ENCODE data around the gene KDELR3. TPM values are rescaled to one million over a fixed set of nuclear protein-coding genes. Genes with fewer than 3 reads are reported as not detected.

Gene KDELR3
- total RNA-seq, 4 donors from 2014 or later = 2.6 to 19.7 (median 5.4) TPM

DNA sequence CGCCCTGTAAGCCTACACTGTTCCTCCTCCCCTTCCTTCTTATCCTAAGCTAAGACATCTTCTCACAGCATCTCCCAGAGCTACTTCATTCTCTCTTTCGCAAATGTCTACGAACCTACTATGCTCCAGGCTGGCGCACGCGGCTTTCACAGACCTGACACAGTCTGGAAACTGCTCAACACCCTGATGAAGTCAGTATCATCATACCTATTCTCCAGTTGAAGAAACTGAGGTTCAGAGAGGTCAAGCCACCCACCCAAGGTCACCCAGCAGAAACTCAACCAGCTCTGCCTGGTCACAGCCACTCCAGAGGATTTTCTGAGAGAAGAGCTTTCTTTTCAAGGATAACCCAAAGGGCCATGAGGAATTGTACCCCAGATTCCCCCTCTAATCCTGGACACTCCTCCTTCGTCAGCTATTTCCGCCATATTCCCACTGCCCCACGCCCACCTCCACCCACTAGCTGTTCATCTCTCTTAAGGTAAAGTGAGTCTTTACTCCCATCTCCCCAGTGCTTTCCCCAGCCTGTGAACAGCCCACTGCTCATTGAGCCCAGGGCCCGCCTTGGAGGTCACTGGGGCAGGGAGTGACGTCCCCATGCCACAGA is 14.7 kb upstream of the KDELR3 start:
- WGBS, 2 donors (ENCODE audit: low coverage in 1 of 2) = 86% methylated on average over 2 to 8 of the region's 11 CpGs
- TF ChIP-seq EP300 (IDR thresholded peaks at IDR 0.05) = no peak
- TF ChIP-seq POLR2A (IDR thresholded peaks at IDR 0.05) = no peak
- TF ChIP-seq POLR2AphosphoS5 (IDR thresholded peaks at IDR 0.05) = no peak
- TF ChIP-seq, protein P1, sequence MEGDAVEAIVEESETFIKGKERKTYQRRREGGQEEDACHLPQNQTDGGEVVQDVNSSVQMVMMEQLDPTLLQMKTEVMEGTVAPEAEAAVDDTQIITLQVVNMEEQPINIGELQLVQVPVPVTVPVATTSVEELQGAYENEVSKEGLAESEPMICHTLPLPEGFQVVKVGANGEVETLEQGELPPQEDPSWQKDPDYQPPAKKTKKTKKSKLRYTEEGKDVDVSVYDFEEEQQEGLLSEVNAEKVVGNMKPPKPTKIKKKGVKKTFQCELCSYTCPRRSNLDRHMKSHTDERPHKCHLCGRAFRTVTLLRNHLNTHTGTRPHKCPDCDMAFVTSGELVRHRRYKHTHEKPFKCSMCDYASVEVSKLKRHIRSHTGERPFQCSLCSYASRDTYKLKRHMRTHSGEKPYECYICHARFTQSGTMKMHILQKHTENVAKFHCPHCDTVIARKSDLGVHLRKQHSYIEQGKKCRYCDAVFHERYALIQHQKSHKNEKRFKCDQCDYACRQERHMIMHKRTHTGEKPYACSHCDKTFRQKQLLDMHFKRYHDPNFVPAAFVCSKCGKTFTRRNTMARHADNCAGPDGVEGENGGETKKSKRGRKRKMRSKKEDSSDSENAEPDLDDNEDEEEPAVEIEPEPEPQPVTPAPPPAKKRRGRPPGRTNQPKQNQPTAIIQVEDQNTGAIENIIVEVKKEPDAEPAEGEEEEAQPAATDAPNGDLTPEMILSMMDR (IDR thresholded peaks at IDR 0.05) = no peak
- H3K4me1 ChIP-seq = peaks cover 0 to 28% (median 8%) of the 10 kb centered on the region in 3 donors
- H3K36me3 ChIP-seq = no peaks in the 10 kb centered on the region
- peaks cover 95% of the 10 kb centered on the region for H3K27me3 ChIP-seq
- H3K27ac ChIP-seq = no peak overlapping the region
- no peak for ATAC-seq
- no peaks in the 10 kb centered on the region for H3K9me3 ChIP-seq
- H3K4me3 ChIP-seq = no peak overlapping the region

DNA sequence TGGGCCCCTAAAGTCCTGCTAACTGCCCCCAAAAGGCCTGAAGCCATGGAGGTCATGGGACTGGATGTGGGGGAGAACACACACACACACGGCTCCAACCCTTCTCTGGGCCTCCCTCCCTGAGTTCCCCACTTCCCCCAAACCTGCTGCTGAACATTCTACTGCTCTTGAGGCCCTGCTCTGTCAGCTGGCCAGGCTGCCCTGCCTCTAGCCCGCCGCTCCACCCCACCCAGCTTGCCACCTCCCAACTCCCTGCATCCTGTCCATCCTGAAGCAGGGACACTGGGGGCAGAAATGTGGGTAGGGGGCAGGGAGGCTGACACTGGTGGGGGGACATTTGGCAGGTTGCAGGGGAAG is 13.9 kb upstream of the KDELR3 start:
- no peak for TF ChIP-seq POLR2A (IDR thresholded peaks at IDR 0.05)
- no peak for TF ChIP-seq EP300 (IDR thresholded peaks at IDR 0.05)
- TF ChIP-seq, protein P1 (IDR thresholded peaks at IDR 0.05) = no peak
- no peaks in the 10 kb centered on the region for H3K9me3 ChIP-seq
- H3K4me3 ChIP-seq = no peak overlapping the region
- H3K4me1 ChIP-seq = peaks cover 0 to 28% (median 8%) of the 10 kb centered on the region in 3 donors
- no peak for ATAC-seq
- WGBS, 2 donors (ENCODE audit: low coverage in 1 of 2) = no CpG with 5 or more reads among the region's 3 CpGs
- H3K27ac ChIP-seq = no peak overlapping the region
- peaks cover 95% of the 10 kb centered on the region for H3K27me3 ChIP-seq
- H3K36me3 ChIP-seq = no peaks in the 10 kb centered on the region

DNA sequence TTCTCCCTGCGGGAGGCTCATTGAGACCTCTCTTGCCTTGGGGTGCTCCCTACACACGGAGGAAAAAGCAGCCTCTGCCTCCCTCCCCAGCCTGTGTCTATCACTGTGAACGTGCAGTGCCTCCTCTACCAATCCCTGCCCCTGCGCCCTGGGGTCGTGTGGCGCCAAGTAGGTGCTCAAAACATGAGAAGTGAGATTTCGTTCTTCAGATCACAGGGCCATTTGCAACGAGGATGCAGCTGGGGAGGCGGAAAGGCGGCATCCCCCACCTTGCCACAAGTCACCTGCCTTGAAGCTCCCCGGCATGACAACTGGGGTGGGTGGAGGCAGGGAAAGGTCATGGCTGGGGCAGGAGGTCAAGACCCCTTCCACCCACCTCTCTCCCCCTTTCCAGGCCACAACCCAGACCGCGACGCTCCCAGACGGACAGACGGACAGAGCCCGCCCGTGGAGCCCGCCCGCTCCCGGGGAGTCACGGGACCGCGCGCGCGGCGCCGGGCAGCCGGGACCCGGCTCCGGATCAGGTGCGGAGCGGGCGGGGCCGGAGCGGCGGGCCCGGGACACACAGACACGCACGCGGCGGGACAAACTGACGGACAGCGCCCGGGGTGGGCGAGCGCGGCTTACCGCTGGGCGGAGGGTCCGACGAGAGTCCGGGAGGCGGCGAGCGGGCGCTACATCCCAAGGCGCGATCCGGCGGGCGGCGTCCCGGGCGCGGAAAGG is 13.4 kb upstream of the KDELR3 start:
- no CpG with 5 or more reads among the region's 67 CpGs for WGBS, 2 donors (ENCODE audit: low coverage in 1 of 2)

DNA sequence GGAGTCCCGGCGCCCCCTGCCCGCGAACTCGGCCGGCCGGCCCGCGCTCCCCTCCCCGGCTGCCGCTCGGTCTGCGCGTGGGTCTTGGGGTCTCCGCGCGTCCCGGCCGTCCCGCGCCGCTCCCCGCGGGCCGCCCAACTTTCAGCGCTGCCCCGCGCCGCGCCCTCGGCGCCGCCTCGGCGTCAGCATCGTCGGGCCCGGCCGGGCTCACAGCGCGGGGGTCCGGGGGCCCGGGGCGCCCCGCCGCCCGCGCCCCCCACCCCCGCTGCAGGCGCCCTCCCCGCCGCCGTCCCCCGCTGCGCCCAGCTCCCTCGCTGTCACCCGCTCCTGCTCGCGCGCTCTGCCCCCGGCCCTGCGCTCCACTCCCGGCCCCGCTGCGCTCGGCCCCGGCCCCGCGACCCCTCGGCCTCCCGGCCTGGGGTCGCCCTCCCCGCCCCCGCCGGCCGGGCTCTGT is 12.8 kb upstream of the KDELR3 start, which contains the start of gene KCNJ4:
Gene KCNJ4 (minus strand): TSS at position 124 of the 454 bp plus-strand sequence. CDS start 27,067 bp downstream, outside the sequence.
- Histone ChIP-seq H3K27me3 (peaks cover 95% of the 10 kb centered on the region), H3K4me3 (peak within 1 kb of the TSS; percentile 18 to 55), H3K27ac (no peak within 1 kb of the TSS), H3K36me3 (no peaks in the 10 kb centered on the region), H3K9me3 (no peaks in the 10 kb centered on the region), H3K4me1 (peaks cover 0 to 28% (median 8%) of the 10 kb centered on the region in 3 donors)
- ATAC-seq = no peak
- no peak for TF ChIP-seq POLR2A (IDR thresholded peaks at IDR 0.05)
- no CpG with 5 or more reads among the region's 76 CpGs for WGBS, 2 donors (ENCODE audit: low coverage in 1 of 2)

More for the DNA sequence above, 13.4 kb upstream of the KDELR3 start:
- H3K27me3 ChIP-seq = peaks cover 95% of the 10 kb centered on the region
- TF ChIP-seq POLR2AphosphoS5 (IDR thresholded peaks at IDR 0.05) (no peak), EP300 (IDR thresholded peaks at IDR 0.05) (no peak), POLR2A (IDR thresholded peaks at IDR 0.05) (no peak)
- TF ChIP-seq, protein P1 (IDR thresholded peaks at IDR 0.05) = no peak
- peak; percentile 42 for ATAC-seq
- H3K4me3 ChIP-seq = peak overlapping the region; percentile 2 to 55
- H3K4me1 ChIP-seq = peaks cover 0 to 28% (median 8%) of the 10 kb centered on the region in 3 donors
- no peaks in the 10 kb centered on the region for H3K9me3 ChIP-seq
- H3K27ac ChIP-seq = no peak overlapping the region
- H3K36me3 ChIP-seq = no peaks in the 10 kb centered on the region

DNA sequence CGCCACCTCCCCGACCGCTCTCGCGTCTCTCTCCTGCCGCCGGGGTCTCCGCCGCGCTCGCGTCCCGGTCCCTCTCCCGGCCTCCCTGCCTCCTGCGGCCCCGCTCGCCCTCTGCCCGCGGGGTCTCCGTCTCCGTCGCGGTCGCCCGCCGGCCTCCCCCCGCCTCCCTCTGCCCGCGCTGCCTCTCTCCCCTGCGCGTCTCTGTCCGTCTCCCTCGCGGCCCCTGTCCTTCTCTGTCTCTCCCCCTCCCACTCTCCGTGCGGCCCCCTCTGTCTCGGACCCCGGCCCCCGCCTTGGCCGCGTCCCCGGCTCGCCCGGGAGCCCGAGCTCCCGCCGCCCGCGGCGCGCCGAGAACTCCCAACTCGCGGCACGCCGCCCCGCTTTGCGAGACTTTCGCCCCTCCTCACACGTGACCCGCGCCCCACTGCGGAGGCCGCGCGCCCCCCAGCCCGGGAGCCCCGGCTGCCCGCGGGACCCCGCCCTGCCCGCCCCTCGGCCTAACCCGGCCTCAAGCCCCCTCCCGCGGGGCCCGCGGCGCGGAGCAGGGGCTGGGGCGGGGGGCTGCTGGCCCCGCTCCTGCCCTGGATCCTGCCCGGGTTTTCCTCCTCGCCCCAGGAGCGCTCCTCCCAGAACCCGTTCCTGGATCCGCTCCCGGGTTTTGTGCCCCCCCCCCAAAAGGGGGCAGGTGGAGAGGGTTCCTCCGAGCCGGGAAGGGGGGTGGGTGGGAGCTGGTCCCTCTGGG is 12.2 kb upstream of the KDELR3 start:
- Histone ChIP-seq H3K4me3 (peak overlapping the region; percentile 18 to 55), H3K27me3 (peaks cover 90% of the 10 kb centered on the region), H3K27ac (no peak overlapping the region), H3K36me3 (no peaks in the 10 kb centered on the region), H3K9me3 (no peaks in the 10 kb centered on the region), H3K4me1 (peaks cover 0 to 28% (median 8%) of the 10 kb centered on the region in 3 donors)
- 0% methylated on average over 3 to 4 of the region's 90 CpGs for WGBS, 2 donors (ENCODE audit: low coverage in 1 of 2)
- no peak for TF ChIP-seq EP300 (IDR thresholded peaks at IDR 0.05)
- TF ChIP-seq POLR2AphosphoS5 (IDR thresholded peaks at IDR 0.05) = no peak
- TF ChIP-seq POLR2A (IDR thresholded peaks at IDR 0.05) = no peak
- TF ChIP-seq, protein P1 (IDR thresholded peaks at IDR 0.05) = no peak
- no peak for ATAC-seq

All from gastroesophageal sphincter (tissue), 4 donors.